Natural killer cell (primary cell): ENCODE results near the gene NEMP2. TPM values are rescaled to one million over a fixed set of nuclear protein-coding genes. Genes with fewer than 3 reads are reported as not detected.

Source experiments
- ATAC-seq, 3 donors: fragments of 150-1000 bp in 2 of 3; fragments of 200-7000 bp in 1 of 3; cut with Tn5 transposase; 1 replicate in 1 of 3; 2 replicates in 2 of 3; pipeline ENCODE4 v1.10.0; 2021; ENCODE audit warnings: mild to moderate bottlenecking in 2 of 3, moderate library complexity in 2 of 3
- DNase-seq, 2 donors: peaks; one replicate each; pipeline versions ENCODE4 v3.0.0 to v3.0.0-alpha.2; 2013 to 2021; ENCODE audit warnings: mixed read lengths in 1 of 2
- H3K27ac ChIP-seq: one replicate; pipeline ENCODE4 v1.5.1; 2013; ENCODE audit warnings: mild to moderate bottlenecking, low read length
- H3K27me3 ChIP-seq: one replicate; pipeline ENCODE4 v1.6.1; 2013; ENCODE audit warnings: low read length; ENCODE audit not compliant: control insufficient read depth, insufficient read depth
- H3K36me3 ChIP-seq: one replicate; pipeline ENCODE4 v1.6.1; 2013; ENCODE audit warnings: low read length; ENCODE audit not compliant: control insufficient read depth, insufficient read depth
- H3K4me1 ChIP-seq: one replicate; pipeline ENCODE4 v1.6.1; 2013; ENCODE audit warnings: low read length; ENCODE audit not compliant: control insufficient read depth, insufficient read depth
- H3K4me3 ChIP-seq: one replicate; pipeline ENCODE4 v1.5.1; 2013; ENCODE audit warnings: low read length
- H3K9me3 ChIP-seq: one replicate; pipeline ENCODE4 v1.6.1; 2013; ENCODE audit warnings: low read length; ENCODE audit not compliant: control insufficient read depth, insufficient read depth
- H3K27ac Mint-ChIP-seq, 2 donors: one replicate each; pipeline ENCODE4 v1.8.0; 2022; ENCODE audit warnings: mild to moderate bottlenecking in 2 of 2, mixed read lengths in 2 of 2, moderate library complexity in 1 of 2
- H3K27me3 Mint-ChIP-seq, 2 donors: one replicate each; pipeline ENCODE4 v1.8.0; 2022; ENCODE audit warnings: low read depth in 2 of 2, mixed read lengths in 2 of 2
- H3K36me3 Mint-ChIP-seq: one replicate; pipeline ENCODE4 v1.8.0; 2022; ENCODE audit warnings: mixed read lengths
- H3K4me1 Mint-ChIP-seq, 2 donors: one replicate each; pipeline ENCODE4 v1.8.0; 2022; ENCODE audit warnings: mixed read lengths in 2 of 2
- H3K4me3 Mint-ChIP-seq: one replicate; pipeline ENCODE4 v1.8.0; 2022; ENCODE audit warnings: mild to moderate bottlenecking, moderate library complexity, mixed read lengths
- H3K9me3 Mint-ChIP-seq, 2 donors: one replicate each; pipeline ENCODE4 v1.8.0; 2022; ENCODE audit warnings: mixed read lengths in 2 of 2
- CTCF ChIP-seq: fragments of 200-600 bp; IDR thresholded peaks from one replicate; pipeline ENCODE4 v1.8.0; 2022; ENCODE audit warnings: antibody characterized with exemption
- WGBS: methylation state at CpG from one replicate; pipeline ENCODE4 v1.1.7; 2013; ENCODE audit warnings: missing lambda C conversion rate; ENCODE audit not compliant: insufficient coverage; 5-methylcytosine and 5-hydroxymethylcytosine counted together
- intact Hi-C: fragments of 100-400 bp; cut with micrococcal nuclease; formaldehyde crosslinking; loops from one replicate; pipeline ENCODE4 v1.14.2; 2022
- total RNA-seq, 4 donors: library from RNA; stranded (reverse); fragments of 120-200 nt in 1 of 4; gene quantifications; one replicate each; pipeline versions ENCODE4 v1.2.3 to v1.2.4, GENCODE V29; 2013 to 2022

The NEMP2 gene
- total RNA-seq, 3 donors from 2014 or later (not counting 1 experiment from before 2014, with no cell fraction given) = 17.2 to 21.0 (median 18.3) TPM

- ATAC-seq (no peak), DNase-seq (no peak)
- peaks cover 5% of the 10 kb centered on the region for H3K9me3 ChIP-seq
- Mint-ChIP-seq H3K27me3 (no peaks in the 10 kb centered on the region), H3K4me3 (no peak overlapping the region), H3K4me1 (peaks cover 28 to 38% of the 10 kb centered on the region in 2 donors), H3K27ac (no peak overlapping the region), H3K9me3 (peaks cover 6 to 10% of the 10 kb centered on the region in 2 donors), H3K36me3 (peaks cover 36% of the 10 kb centered on the region)
- intact Hi-C loops = no loop called here
- H3K27ac ChIP-seq = no peak overlapping the region
- H3K36me3 ChIP-seq = peaks cover 38% of the 10 kb centered on the region
- no peaks in the 10 kb centered on the region for H3K27me3 ChIP-seq
- no peaks in the 10 kb centered on the region for H3K4me1 ChIP-seq
- no peak for TF ChIP-seq CTCF
- H3K4me3 ChIP-seq = no peak overlapping the region
- WGBS = 97% methylated on average over 3 of the region's 3 CpGs
These were observed 44.0 kb downstream of the NEMP2 start for GRCh38 chr2:190490502-190490901.

- H3K27ac ChIP-seq = no peak overlapping the region
- intact Hi-C loops = no loop called here
- no peak overlapping the region for H3K4me3 Mint-ChIP-seq
- H3K9me3 ChIP-seq = peaks cover 5% of the 10 kb centered on the region
- H3K36me3 Mint-ChIP-seq = peaks cover 36% of the 10 kb centered on the region
- no peaks in the 10 kb centered on the region for H3K4me1 ChIP-seq
- H3K36me3 ChIP-seq = peaks cover 38% of the 10 kb centered on the region
- no peaks in the 10 kb centered on the region for H3K27me3 ChIP-seq
- H3K27ac Mint-ChIP-seq = no peak overlapping the region
- H3K4me3 ChIP-seq = no peak overlapping the region
- WGBS = 100% methylated on average over 4 of the region's 4 CpGs
- ATAC-seq (no peak), DNase-seq (no peak)
- H3K9me3 Mint-ChIP-seq = peaks cover 6 to 10% of the 10 kb centered on the region in 2 donors
- TF ChIP-seq CTCF = no peak
- H3K4me1 Mint-ChIP-seq = peaks cover 26 to 34% of the 10 kb centered on the region in 2 donors
- no peaks in the 10 kb centered on the region for H3K27me3 Mint-ChIP-seq
These were observed 45.0 kb downstream of the NEMP2 start for GRCh38 chr2:190489475-190489874.

GRCh38 chr2:190488516-190489233 lies 45.8 kb downstream of the NEMP2 start:
- Histone ChIP-seq H3K27me3 (no peaks in the 10 kb centered on the region), H3K27ac (no peak overlapping the region), H3K9me3 (peaks cover 5% of the 10 kb centered on the region), H3K4me1 (no peaks in the 10 kb centered on the region), H3K36me3 (peaks cover 38% of the 10 kb centered on the region), H3K4me3 (no peak overlapping the region)
- H3K27me3 Mint-ChIP-seq = no peaks in the 10 kb centered on the region
- H3K4me3 Mint-ChIP-seq = no peak overlapping the region
- no peak overlapping the region for H3K27ac Mint-ChIP-seq
- DNase-seq = no peak
- peaks cover 36% of the 10 kb centered on the region for H3K36me3 Mint-ChIP-seq
- TF ChIP-seq CTCF = no peak
- H3K4me1 Mint-ChIP-seq = peaks cover 18 to 26% of the 10 kb centered on the region in 2 donors
- H3K9me3 Mint-ChIP-seq = peaks cover 6 to 8% of the 10 kb centered on the region in 2 donors
- no peak for ATAC-seq
- WGBS = 98% methylated on average over 4 of the region's 6 CpGs
- intact Hi-C loops = no loop called here
